GM18870 (cell line): ENCODE results near the gene CYBC1.
"Not testable (repeated sequence)": the region's sequence is repeated elsewhere in the genome, so short reads cannot be mapped to it uniquely, and the experiment has no call there.

Source experiments
- ATAC-seq: cut with Tn5 transposase; IDR thresholded peaks from one replicate; pipeline ENCODE4 v1.9.1; 2021; ENCODE audit warnings: moderate library complexity; ENCODE audit not compliant: unreplicated experiment

CYBC1 gene

GRCh38 chr17:82479602-82480001 lies 29.1 kb upstream of the CYBC1 start:
- no peak for ATAC-seq

- ATAC-seq, result no peak
Observed at GRCh38 chr17:82477934-82478333, 27.4 kb upstream of the CYBC1 start.

- no peak for ATAC-seq
Observed at GRCh38 chr17:82475458-82475857, 24.9 kb upstream of the CYBC1 start.

- no peak for ATAC-seq
Observed at GRCh38 chr17:82474223-82475010, 23.9 kb upstream of the CYBC1 start.

GRCh38 chr17:82470065-82470464 lies 19.5 kb upstream of the CYBC1 start:
- no peak for ATAC-seq

- ATAC-seq, result no peak
Observed at GRCh38 chr17:82468692-82469091, 18.1 kb upstream of the CYBC1 start.

- no peak for ATAC-seq
Observed at GRCh38 chr17:82465023-82465603, 14.6 kb upstream of the CYBC1 start.

GRCh38 chr17:82464567-82464929 lies 14.0 kb upstream of the CYBC1 start:
- ATAC-seq, result no peak

- ATAC-seq, result no peak
Observed at GRCh38 chr17:82463925-82464566, 13.5 kb upstream of the CYBC1 start.

GRCh38 chr17:82463391-82463790 lies 12.8 kb upstream of the CYBC1 start:
- no peak for ATAC-seq

- no peak for ATAC-seq
Observed at GRCh38 chr17:82461827-82462524, 11.4 kb upstream of the CYBC1 start.

- ATAC-seq, result not testable (repeated sequence)
Observed at GRCh38 chr17:82459936-82460335, 9.4 kb upstream of the CYBC1 start.

- ATAC-seq, result no peak
Observed at GRCh38 chr17:82458885-82459424, 8.4 kb upstream of the CYBC1 start.

- ATAC-seq, result peak; percentile 93
Observed at GRCh38 chr17:82458179-82458884, 7.8 kb upstream of the CYBC1 start, which contains the start of gene NARF. TSS of gene NARF (plus strand) at chr17:82458741. CDS start at chr17:82458804, 63 bp downstream.

- ATAC-seq, result no peak
Observed at GRCh38 chr17:82457929-82458178, 7.3 kb upstream of the CYBC1 start.

- ATAC-seq, result no peak
Observed at GRCh38 chr17:82457073-82457928, 6.7 kb upstream of the CYBC1 start.

GRCh38 chr17:82453706-82454105 lies 3.2 kb upstream of the CYBC1 start:
- ATAC-seq, result not testable (repeated sequence)

GRCh38 chr17:82453151-82453550 lies 2.6 kb upstream of the CYBC1 start:
- ATAC-seq, result not testable (repeated sequence)

- no peak for ATAC-seq
Observed at GRCh38 chr17:82452162-82452561, 1.6 kb upstream of the CYBC1 start.

GRCh38 chr17:82449883-82450356 lies 632 bp downstream of the CYBC1 start:
- no peak for ATAC-seq
